ENCODE results near the gene COL18A1.

The COL18A1 gene

DNA sequence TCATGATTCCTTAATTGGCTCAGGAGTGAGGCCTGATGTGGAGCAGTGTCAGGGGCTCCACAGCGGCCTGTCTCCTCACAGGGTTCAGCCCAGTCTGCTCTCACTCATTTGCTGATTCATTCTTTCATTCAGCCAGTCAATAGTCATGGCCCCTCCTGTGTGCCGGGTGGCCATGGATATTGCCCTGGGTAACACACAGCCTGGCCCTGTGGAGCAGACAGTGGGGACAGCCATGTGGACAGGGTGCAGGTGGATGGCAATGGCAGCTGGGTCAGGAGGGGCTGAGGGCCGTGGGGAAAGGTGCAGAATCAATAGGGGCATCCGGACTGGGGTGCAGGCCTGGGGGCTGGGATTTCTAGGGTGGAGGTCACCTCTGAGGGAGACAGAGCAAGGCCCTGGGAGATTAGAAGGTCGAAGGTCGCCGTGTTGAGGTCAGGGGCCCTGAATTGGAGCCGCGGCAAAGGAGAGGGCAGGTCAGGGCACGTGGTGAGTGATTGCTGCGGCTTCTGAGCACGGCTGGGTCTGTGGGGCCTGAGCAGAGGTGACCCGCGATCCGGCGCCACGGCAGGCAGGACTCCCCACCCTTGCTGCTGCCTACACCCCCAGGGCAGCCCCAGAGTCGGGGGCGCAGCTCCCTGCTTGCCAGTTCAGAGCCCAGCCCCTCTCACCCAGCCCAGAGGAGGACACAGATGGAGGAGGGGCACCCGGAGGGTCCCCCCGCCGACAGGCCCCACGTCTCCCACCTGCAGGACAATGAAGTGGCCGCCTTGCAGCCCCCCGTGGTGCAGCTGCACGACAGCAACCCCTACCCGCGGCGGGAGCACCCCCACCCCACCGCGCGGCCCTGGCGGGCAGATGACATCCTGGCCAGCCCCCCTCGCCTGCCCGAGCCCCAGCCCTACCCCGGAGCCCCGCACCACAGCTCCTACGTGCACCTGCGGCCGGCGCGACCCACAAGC lies 103.9 kb downstream of the COL18A1 start:
- DNase-seq (ENCODE audit: low spot score) (peak; percentile 51), ATAC-seq (ENCODE audit: low read depth) (no peak)
- Histone ChIP-seq H3K27me3 (ENCODE audit: insufficient read depth, poor library complexity, severe bottlenecking) (no peaks in the 10 kb centered on the region), H3K36me3 (ENCODE audit: low read depth) (no peaks in the 10 kb centered on the region), H3K9me3 (ENCODE audit: severe bottlenecking) (no peaks in the 10 kb centered on the region), H3K4me3 (ENCODE audit: severe bottlenecking) (no peak overlapping the region), H3K27ac (ENCODE audit: poor library complexity, severe bottlenecking) (no peak overlapping the region), H3K4me1 (ENCODE audit: insufficient read depth, poor library complexity, severe bottlenecking) (no peaks in the 10 kb centered on the region)
- TF ChIP-seq, protein P1, sequence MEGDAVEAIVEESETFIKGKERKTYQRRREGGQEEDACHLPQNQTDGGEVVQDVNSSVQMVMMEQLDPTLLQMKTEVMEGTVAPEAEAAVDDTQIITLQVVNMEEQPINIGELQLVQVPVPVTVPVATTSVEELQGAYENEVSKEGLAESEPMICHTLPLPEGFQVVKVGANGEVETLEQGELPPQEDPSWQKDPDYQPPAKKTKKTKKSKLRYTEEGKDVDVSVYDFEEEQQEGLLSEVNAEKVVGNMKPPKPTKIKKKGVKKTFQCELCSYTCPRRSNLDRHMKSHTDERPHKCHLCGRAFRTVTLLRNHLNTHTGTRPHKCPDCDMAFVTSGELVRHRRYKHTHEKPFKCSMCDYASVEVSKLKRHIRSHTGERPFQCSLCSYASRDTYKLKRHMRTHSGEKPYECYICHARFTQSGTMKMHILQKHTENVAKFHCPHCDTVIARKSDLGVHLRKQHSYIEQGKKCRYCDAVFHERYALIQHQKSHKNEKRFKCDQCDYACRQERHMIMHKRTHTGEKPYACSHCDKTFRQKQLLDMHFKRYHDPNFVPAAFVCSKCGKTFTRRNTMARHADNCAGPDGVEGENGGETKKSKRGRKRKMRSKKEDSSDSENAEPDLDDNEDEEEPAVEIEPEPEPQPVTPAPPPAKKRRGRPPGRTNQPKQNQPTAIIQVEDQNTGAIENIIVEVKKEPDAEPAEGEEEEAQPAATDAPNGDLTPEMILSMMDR (IDR thresholded peaks at IDR 0.05; ENCODE audit: poor library complexity, severe bottlenecking), result no peak

DNA sequence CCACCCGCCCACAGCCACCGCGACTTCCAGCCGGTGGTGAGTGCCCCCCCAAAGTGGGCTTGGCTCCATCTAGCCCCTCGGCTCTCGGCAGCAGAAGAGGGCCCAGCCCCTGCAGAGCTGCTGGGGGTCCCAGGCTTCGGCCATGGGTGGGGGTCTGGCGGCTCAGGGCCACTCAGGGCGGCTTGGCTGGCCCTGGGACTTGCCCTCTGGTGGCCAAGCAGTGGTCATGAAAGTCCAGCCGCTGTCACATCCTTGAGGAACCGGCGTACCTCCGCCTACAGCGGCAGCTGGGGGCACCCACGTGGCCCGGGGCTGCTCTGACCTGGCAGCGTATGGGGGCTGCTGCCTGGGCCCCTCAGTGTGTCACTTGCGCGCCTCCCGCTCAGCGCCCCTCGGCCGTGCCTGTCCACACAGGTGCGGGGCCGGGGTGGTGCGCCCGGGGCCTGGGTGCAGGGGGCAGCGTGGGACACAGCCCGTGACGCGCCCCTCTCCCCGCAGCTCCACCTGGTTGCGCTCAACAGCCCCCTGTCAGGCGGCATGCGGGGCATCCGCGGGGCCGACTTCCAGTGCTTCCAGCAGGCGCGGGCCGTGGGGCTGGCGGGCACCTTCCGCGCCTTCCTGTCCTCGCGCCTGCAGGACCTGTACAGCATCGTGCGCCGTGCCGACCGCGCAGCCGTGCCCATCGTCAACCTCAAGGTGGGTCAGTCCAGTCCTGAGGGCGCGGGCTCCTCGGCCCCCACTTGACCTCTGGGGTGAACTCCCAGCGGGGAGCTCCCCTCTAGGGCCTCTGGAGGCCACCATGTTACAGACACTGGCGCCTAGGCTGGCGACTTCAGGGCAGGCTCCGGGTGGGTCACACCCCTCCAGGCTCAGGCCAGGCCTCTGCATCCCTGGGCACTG lies 104.9 kb downstream of the COL18A1 start:
- Histone ChIP-seq H3K27me3 (ENCODE audit: insufficient read depth, poor library complexity, severe bottlenecking) (no peaks in the 10 kb centered on the region), H3K4me3 (ENCODE audit: severe bottlenecking) (no peak overlapping the region), H3K27ac (ENCODE audit: poor library complexity, severe bottlenecking) (no peak overlapping the region), H3K36me3 (ENCODE audit: low read depth) (no peaks in the 10 kb centered on the region), H3K9me3 (ENCODE audit: severe bottlenecking) (no peaks in the 10 kb centered on the region), H3K4me1 (ENCODE audit: insufficient read depth, poor library complexity, severe bottlenecking) (no peaks in the 10 kb centered on the region)
- DNase-seq (ENCODE audit: low spot score), result peak; percentile 58
- ATAC-seq (ENCODE audit: low read depth), result no peak
- TF ChIP-seq, protein P1 (IDR thresholded peaks at IDR 0.05; ENCODE audit: poor library complexity, severe bottlenecking), result no peak

DNA sequence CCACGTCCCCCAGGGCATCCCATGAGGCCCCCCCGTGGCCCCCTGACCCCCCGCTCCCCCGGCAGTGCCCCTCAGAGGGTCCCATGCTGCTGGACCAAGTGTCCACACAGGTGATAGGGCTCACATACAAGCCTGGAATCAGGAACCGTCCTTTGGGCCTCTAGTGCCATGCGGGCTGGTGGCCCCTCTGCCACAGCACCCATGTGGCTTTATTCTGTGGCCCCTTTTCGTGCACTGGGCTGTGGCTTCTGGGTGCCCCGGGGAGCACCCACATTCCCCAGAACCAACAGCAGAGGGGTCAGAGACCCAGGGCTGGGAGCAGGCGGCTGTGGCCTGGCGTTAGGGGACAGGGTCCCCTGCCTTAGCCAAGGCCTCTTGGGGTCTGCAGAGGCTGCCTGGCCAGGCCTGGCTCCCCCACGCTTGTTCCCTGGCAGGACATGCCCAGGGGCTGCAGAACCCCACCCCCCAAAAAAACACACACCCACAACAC lies 105.5 kb downstream of the COL18A1 start:
- DNase-seq (ENCODE audit: low spot score) (no peak), ATAC-seq (ENCODE audit: low read depth) (no peak)
- Histone ChIP-seq H3K27ac (ENCODE audit: poor library complexity, severe bottlenecking) (no peak overlapping the region), H3K36me3 (ENCODE audit: low read depth) (no peaks in the 10 kb centered on the region), H3K9me3 (ENCODE audit: severe bottlenecking) (no peaks in the 10 kb centered on the region), H3K27me3 (ENCODE audit: insufficient read depth, poor library complexity, severe bottlenecking) (no peaks in the 10 kb centered on the region), H3K4me3 (ENCODE audit: severe bottlenecking) (no peak overlapping the region), H3K4me1 (ENCODE audit: insufficient read depth, poor library complexity, severe bottlenecking) (no peaks in the 10 kb centered on the region)
- TF ChIP-seq, protein P1 (IDR thresholded peaks at IDR 0.05; ENCODE audit: poor library complexity, severe bottlenecking), result no peak

DNA sequence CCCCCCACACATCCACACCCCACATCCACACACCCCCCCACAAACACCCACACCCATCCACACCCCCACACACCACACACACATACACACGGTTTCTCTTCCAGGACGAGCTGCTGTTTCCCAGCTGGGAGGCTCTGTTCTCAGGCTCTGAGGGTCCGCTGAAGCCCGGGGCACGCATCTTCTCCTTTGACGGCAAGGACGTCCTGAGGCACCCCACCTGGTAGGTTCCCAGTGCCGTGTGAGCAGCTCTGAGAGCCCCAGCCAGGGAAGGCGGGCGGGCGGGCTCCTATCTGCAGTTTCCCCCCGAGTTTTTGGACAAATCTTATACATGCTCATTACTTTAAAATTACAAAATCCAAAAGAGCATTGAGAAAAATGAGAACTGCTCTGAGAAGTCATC lies 106.0 kb downstream of the COL18A1 start:
- TF ChIP-seq, protein P1 (IDR thresholded peaks at IDR 0.05; ENCODE audit: poor library complexity, severe bottlenecking), result no peak
- no peaks in the 10 kb centered on the region for H3K36me3 ChIP-seq (ENCODE audit: low read depth)
- DNase-seq (ENCODE audit: low spot score) (no peak), ATAC-seq (ENCODE audit: low read depth) (no peak)
- H3K4me1 ChIP-seq (ENCODE audit: insufficient read depth, poor library complexity, severe bottlenecking), result no peaks in the 10 kb centered on the region
- H3K27me3 ChIP-seq (ENCODE audit: insufficient read depth, poor library complexity, severe bottlenecking), result no peaks in the 10 kb centered on the region
- H3K9me3 ChIP-seq (ENCODE audit: severe bottlenecking), result no peaks in the 10 kb centered on the region
- no peak overlapping the region for H3K27ac ChIP-seq (ENCODE audit: poor library complexity, severe bottlenecking)
- H3K4me3 ChIP-seq (ENCODE audit: severe bottlenecking), result no peak overlapping the region
